ENCODE results near the gene MXD4.

The MXD4 gene

DNA sequence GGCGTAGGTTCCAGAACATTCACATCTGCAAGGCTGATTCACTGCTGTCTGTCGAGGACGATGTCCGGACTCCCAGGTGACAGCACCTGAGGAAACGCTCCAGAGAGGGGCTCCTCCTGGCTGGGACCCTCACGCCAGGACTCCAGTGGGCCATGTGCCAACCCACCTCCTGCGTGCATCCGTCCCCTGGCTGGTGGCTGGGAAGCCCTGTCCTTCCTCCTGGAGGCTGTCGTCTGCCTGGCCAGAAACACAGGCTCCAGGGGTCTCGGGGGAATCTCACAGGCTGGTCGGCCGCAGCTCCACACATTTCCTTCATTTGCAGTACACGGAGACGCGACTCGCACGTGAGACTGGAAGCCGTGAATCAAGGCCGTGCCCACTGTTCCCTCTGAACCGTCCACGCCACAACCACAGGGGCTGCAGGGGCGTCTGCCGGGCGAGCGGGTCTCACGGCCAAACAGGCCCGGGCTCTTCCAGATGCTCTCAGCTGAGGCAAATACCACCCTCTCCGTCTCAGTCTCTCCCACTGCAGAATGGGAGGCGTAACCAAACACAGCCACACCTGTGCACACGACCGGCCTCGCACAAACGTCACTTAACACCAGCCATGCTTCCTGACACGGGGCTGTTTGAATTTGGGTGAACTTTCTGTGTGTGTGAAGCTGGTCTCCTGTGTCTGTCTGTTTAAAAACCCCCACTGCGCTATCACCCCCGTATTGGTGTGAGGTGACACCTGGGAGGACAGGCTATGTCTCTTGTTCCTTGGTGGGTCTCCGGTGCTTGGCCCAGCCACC lies 38.7 kb upstream of the MXD4 start:
- no peaks in the 10 kb centered on the region for H3K36me3 ChIP-seq (ENCODE audit: control insufficient read depth, insufficient read depth, low read length)
- DNase-seq (ENCODE audit: extremely low read depth, insufficient read length): no peak
- TF ChIP-seq, protein P1, sequence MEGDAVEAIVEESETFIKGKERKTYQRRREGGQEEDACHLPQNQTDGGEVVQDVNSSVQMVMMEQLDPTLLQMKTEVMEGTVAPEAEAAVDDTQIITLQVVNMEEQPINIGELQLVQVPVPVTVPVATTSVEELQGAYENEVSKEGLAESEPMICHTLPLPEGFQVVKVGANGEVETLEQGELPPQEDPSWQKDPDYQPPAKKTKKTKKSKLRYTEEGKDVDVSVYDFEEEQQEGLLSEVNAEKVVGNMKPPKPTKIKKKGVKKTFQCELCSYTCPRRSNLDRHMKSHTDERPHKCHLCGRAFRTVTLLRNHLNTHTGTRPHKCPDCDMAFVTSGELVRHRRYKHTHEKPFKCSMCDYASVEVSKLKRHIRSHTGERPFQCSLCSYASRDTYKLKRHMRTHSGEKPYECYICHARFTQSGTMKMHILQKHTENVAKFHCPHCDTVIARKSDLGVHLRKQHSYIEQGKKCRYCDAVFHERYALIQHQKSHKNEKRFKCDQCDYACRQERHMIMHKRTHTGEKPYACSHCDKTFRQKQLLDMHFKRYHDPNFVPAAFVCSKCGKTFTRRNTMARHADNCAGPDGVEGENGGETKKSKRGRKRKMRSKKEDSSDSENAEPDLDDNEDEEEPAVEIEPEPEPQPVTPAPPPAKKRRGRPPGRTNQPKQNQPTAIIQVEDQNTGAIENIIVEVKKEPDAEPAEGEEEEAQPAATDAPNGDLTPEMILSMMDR (IDR thresholded peaks at IDR 0.05; ENCODE audit: insufficient read depth, low read length, poor library complexity, severe bottlenecking): no peak
- H3K4me3 ChIP-seq (replicated peaks; ENCODE audit: low read depth, low read length): no peak overlapping the region
- H3K27me3 ChIP-seq (replicated peaks; ENCODE audit: control insufficient read depth, insufficient read depth, low read length): no peaks in the 10 kb centered on the region; the same call in 1 of the 2 replicates

GRCh38 chr4:2299794-2300193 lies 37.9 kb upstream of the MXD4 start:
- no peaks in the 10 kb centered on the region for H3K36me3 ChIP-seq (ENCODE audit: control insufficient read depth, insufficient read depth, low read length)
- TF ChIP-seq, protein P1 (IDR thresholded peaks at IDR 0.05; ENCODE audit: insufficient read depth, low read length, poor library complexity, severe bottlenecking): no peak
- no peaks in the 10 kb centered on the region; the same call in 1 of the 2 replicates for H3K27me3 ChIP-seq (replicated peaks; ENCODE audit: control insufficient read depth, insufficient read depth, low read length)

DNA sequence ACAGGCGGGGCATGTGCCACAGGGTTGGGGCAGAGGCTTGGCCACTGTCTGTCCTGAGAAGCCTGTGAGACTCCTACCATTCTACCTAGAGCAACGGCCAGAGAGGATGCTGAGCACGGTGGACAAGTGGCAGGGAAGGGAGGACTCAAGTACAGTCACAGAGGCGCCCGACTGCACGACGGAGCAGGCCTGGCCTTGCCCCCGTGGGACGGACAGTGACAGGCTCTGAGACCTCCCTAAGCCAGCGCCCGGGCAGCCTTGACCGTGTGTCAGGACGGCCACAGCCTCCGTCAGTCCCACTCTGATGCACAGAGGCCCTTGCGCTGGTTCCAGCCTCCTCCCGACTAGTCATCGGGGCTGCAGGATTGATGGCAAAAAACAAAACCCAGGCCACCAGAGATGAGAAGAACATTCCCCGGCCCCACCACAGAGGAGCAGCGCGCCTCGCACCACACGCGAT lies 36.7 kb upstream of the MXD4 start:
- TF ChIP-seq, protein P1 (IDR thresholded peaks at IDR 0.05; ENCODE audit: insufficient read depth, low read length, poor library complexity, severe bottlenecking): no peak
- no peak for DNase-seq (ENCODE audit: extremely low read depth, insufficient read length)
- Histone ChIP-seq H3K4me3 (replicated peaks; ENCODE audit: low read depth, low read length) (no peak overlapping the region), H3K36me3 (ENCODE audit: control insufficient read depth, insufficient read depth, low read length) (no peaks in the 10 kb centered on the region), H3K27me3 (replicated peaks; ENCODE audit: control insufficient read depth, insufficient read depth, low read length) (no peaks in the 10 kb centered on the region; the same call in 1 of the 2 replicates)

More at GRCh38 chr4:2299794-2300193, 37.9 kb upstream of the MXD4 start:
- no peak for DNase-seq (ENCODE audit: extremely low read depth, insufficient read length)
- no peak overlapping the region for H3K4me3 ChIP-seq (replicated peaks; ENCODE audit: low read depth, low read length)

GRCh38 chr4:2297606-2298531 lies 36.0 kb upstream of the MXD4 start:
- DNase-seq (ENCODE audit: extremely low read depth, insufficient read length): no peak
- H3K36me3 ChIP-seq (ENCODE audit: control insufficient read depth, insufficient read depth, low read length): no peaks in the 10 kb centered on the region
- no peak overlapping the region for H3K4me3 ChIP-seq (replicated peaks; ENCODE audit: low read depth, low read length)
- H3K27me3 ChIP-seq (replicated peaks; ENCODE audit: control insufficient read depth, insufficient read depth, low read length): no peaks in the 10 kb centered on the region; the same call in 1 of the 2 replicates
- TF ChIP-seq, protein P1 (IDR thresholded peaks at IDR 0.05; ENCODE audit: insufficient read depth, low read length, poor library complexity, severe bottlenecking): no peak

GRCh38 chr4:2296631-2297601 lies 35.0 kb upstream of the MXD4 start:
- DNase-seq (ENCODE audit: extremely low read depth, insufficient read length): no peak
- no peaks in the 10 kb centered on the region for H3K36me3 ChIP-seq (ENCODE audit: control insufficient read depth, insufficient read depth, low read length)
- H3K27me3 ChIP-seq (replicated peaks; ENCODE audit: control insufficient read depth, insufficient read depth, low read length): no peaks in the 10 kb centered on the region; the same call in none of the 2 replicates
- TF ChIP-seq, protein P1 (IDR thresholded peaks at IDR 0.05; ENCODE audit: insufficient read depth, low read length, poor library complexity, severe bottlenecking): no peak
- no peak overlapping the region for H3K4me3 ChIP-seq (replicated peaks; ENCODE audit: low read depth, low read length)

Measured in GM06990 (cell line).